PC-9 (cell line): ENCODE data around the gene CPED1. TPM values are rescaled to one million over a fixed set of nuclear protein-coding genes. Genes with fewer than 3 reads are reported as not detected.

Experiments used
- BruUV-seq: library from RNA; stranded (reverse); fragments of 400-500 nt; replicated peaks from 2 replicates; lab custom pipeline; 2021; lab: Mats Ljungman, UMichigan
- CTCF ChIA-PET: fragments of 300-600 bp; sonication (Branson Sonifier 250); formaldehyde crosslinking; loops from one replicate; lab custom pipeline; 2022; ENCODE audit warnings: antibody characterized with exemption; lab: Charles Lee
- POLR2A ChIA-PET: fragments of 300-600 bp; sonication (Branson Sonifier 250); formaldehyde crosslinking; loops from one replicate; lab custom pipeline; 2022; ENCODE audit warnings: antibody characterized with exemption; ENCODE audit not compliant: unreplicated experiment; lab: Charles Lee
- DNase-seq, 2 experiments: peaks; one replicate each; pipeline versions ENCODE4 v3.0.0 to v3.0.0-alpha.2; 2015 to 2022; ENCODE audit warnings: mixed read lengths in 1 of 2
- H2AFZ ChIP-seq: fragments of 200-600 bp; sonication (generic); 2 replicates; pipeline ENCODE4 v1.8.1; 2017; ENCODE audit warnings: antibody characterized with exemption
- H3F3A ChIP-seq: fragments of 200-600 bp; sonication (generic); 2 replicates; pipeline ENCODE4 v1.8.1; 2017; ENCODE audit warnings: antibody characterized with exemption, mild to moderate bottlenecking, low read depth; ENCODE audit not compliant: insufficient read depth
- H3K27ac ChIP-seq: fragments of 200-600 bp; sonication (generic); 2 replicates; pipeline ENCODE4 v1.6.1; 2016; ENCODE audit warnings: mixed run types
- H3K27me3 ChIP-seq: fragments of 200-600 bp; sonication (generic); 2 replicates; pipeline ENCODE4 v1.6.1; 2016; ENCODE audit warnings: low read depth, mixed run types; ENCODE audit not compliant: insufficient read depth
- H3K36me3 ChIP-seq: fragments of 200-600 bp; sonication (generic); 2 replicates; pipeline ENCODE4 v1.6.1; 2016; ENCODE audit warnings: low read depth, mixed run types
- H3K4me1 ChIP-seq: fragments of 200-600 bp; sonication (generic); replicated peaks from 2 replicates; pipeline ENCODE4 v1.6.1; 2016; ENCODE audit warnings: mixed run types; ENCODE audit not compliant: insufficient read depth
- H3K4me2 ChIP-seq: fragments of 200-600 bp; sonication (generic); 2 replicates; pipeline ENCODE4 v1.6.1; 2017; ENCODE audit warnings: mixed run types
- H3K4me3 ChIP-seq: fragments of 200-600 bp; sonication (generic); 2 replicates; pipeline ENCODE4 v1.6.1; 2016; ENCODE audit warnings: mixed run types
- H3K79me2 ChIP-seq: fragments of 200-600 bp; sonication (generic); 2 replicates; pipeline ENCODE4 v1.6.1; 2017; ENCODE audit warnings: low read depth, mixed run types
- H3K9me2 ChIP-seq: fragments of 200-600 bp; sonication (generic); 2 replicates; pipeline ENCODE4 v1.8.1; 2017; ENCODE audit warnings: mild to moderate bottlenecking; ENCODE audit not compliant: insufficient read depth
- H3K9me3 ChIP-seq: fragments of 200-600 bp; sonication (generic); 2 replicates; pipeline ENCODE4 v1.8.1; 2016; ENCODE audit warnings: low read depth; ENCODE audit not compliant: insufficient read depth
- H4K20me1 ChIP-seq: fragments of 200-600 bp; sonication (generic); 2 replicates; pipeline ENCODE4 v1.8.1; 2017; ENCODE audit not compliant: insufficient read depth
- CTCF ChIP-seq: fragments of 200-600 bp; sonication (generic); conservative IDR thresholded peaks from 2 replicates; pipeline ENCODE4 v1.6.1; 2017; ENCODE audit warnings: mixed run types, antibody characterized with exemption, mild to moderate bottlenecking, moderate library complexity
- EZH2 ChIP-seq: fragments of 200-600 bp; sonication (generic); IDR thresholded peaks from 2 replicates; pipeline ENCODE4 v1.8.0; 2017; ENCODE audit warnings: antibody characterized with exemption, low read depth
- intact Hi-C: fragments of 100-400 bp; cut with micrococcal nuclease; formaldehyde crosslinking; loops from one replicate; pipeline ENCODE4 v1.10.0; 2022; ENCODE audit not compliant: unreplicated experiment
- total RNA-seq: library from RNA; stranded (reverse); gene quantifications from 2 replicates; pipeline ENCODE4 v1.2.3, GENCODE V29; 2021

Gene CPED1
- total RNA-seq, 1 experiment from 2014 or later: 2.4 TPM

- H3K27ac ChIP-seq: peak overlapping the region; percentile 83
- no peaks in the 10 kb centered on the region for H4K20me1 ChIP-seq
- H3K4me2 ChIP-seq: peak overlapping the region; percentile 67
- peak overlapping the region; percentile 30; the same call in 1 of the 2 replicates for H2AFZ ChIP-seq
- H3K9me3 ChIP-seq: no peaks in the 10 kb centered on the region; the same call in 1 of the 2 replicates
- H3K79me2 ChIP-seq: no peaks in the 10 kb centered on the region
- H3K4me1 ChIP-seq: peaks cover 24% of the 10 kb centered on the region
- no peaks in the 10 kb centered on the region for H3K36me3 ChIP-seq
- ChIA-PET CTCF (interaction anchor here (1.4 to 2.0 kb wide), 2 partner anchors 20 to 115 kb away, joined by 7 to 10 read pairs; partner anchors contain the start of gene CPED1), POLR2A (interaction anchor here (0.6 to 0.7 kb wide), 3 partner anchors 21 to 112 kb away, joined by 5 to 7 read pairs (median 6); no protein-coding TSS in a partner anchor)
- BruUV-seq: no TSS peak
- no peaks in the 10 kb centered on the region for H3K27me3 ChIP-seq
- no peaks in the 10 kb centered on the region for H3K9me2 ChIP-seq
- intact Hi-C loops: loop anchor here (1.0 to 10.0 kb wide), 4 partner anchors 116 to 1168 kb away; partner anchors contain the start of gene TSPAN12
- no peak for DNase-seq
- peaks cover 5% of the 10 kb centered on the region; the same call in 1 of the 2 replicates for H3F3A ChIP-seq
- no peak for TF ChIP-seq EZH2
- TF ChIP-seq CTCF: no peak
- peak overlapping the region; percentile 31; the same call in 1 of the 2 replicates for H3K4me3 ChIP-seq
These were observed 114.6 kb downstream of the CPED1 start for GRCh38 chr7:121103086-121103485.

- TF ChIP-seq EZH2 (no peak), CTCF (no peak)
- Histone ChIP-seq H3K79me2 (no peaks in the 10 kb centered on the region), H3K4me1 (peaks cover 24% of the 10 kb centered on the region), H3K27ac (peak overlapping the region; percentile 83), H3K9me3 (no peaks in the 10 kb centered on the region; the same call in 1 of the 2 replicates), H3K4me2 (peak overlapping the region; percentile 67), H4K20me1 (no peaks in the 10 kb centered on the region), H3K36me3 (no peaks in the 10 kb centered on the region), H2AFZ (peak overlapping the region; percentile 30; the same call in 1 of the 2 replicates), H3K27me3 (no peaks in the 10 kb centered on the region), H3K4me3 (peak overlapping the region; percentile 31; the same call in 1 of the 2 replicates), H3F3A (peaks cover 5% of the 10 kb centered on the region; the same call in 1 of the 2 replicates), H3K9me2 (no peaks in the 10 kb centered on the region)
- no TSS peak for BruUV-seq
- ChIA-PET POLR2A (interaction anchor here (0.7 kb wide), 1 partner anchor 113 kb away, joined by 6 read pairs; no protein-coding TSS in a partner anchor), CTCF (interaction anchor here (1.4 to 2.0 kb wide), 2 partner anchors 21 to 116 kb away, joined by 7 to 10 read pairs; partner anchors contain the start of gene CPED1)
- intact Hi-C loops: loop anchor here (1.0 to 10.0 kb wide), 4 partner anchors 116 to 1169 kb away; partner anchors contain the start of gene TSPAN12
- no peak for DNase-seq
These were observed 115.1 kb downstream of the CPED1 start for GRCh38 chr7:121103579-121103978.

- Histone ChIP-seq H4K20me1 (no peaks in the 10 kb centered on the region), H3K9me3 (no peaks in the 10 kb centered on the region; the same call in 1 of the 2 replicates), H3K4me1 (peaks cover 24% of the 10 kb centered on the region), H3K27me3 (no peaks in the 10 kb centered on the region), H2AFZ (no peak overlapping the region), H3F3A (peaks cover 5% of the 10 kb centered on the region; the same call in 1 of the 2 replicates), H3K9me2 (no peaks in the 10 kb centered on the region), H3K27ac (no peak overlapping the region), H3K36me3 (no peaks in the 10 kb centered on the region), H3K4me2 (no peak overlapping the region), H3K4me3 (no peak overlapping the region), H3K79me2 (no peaks in the 10 kb centered on the region)
- TF ChIP-seq EZH2 (no peak), CTCF (no peak)
- ChIA-PET POLR2A (no interaction called here), CTCF (interaction anchor here (0.6 kb wide), 1 partner anchor 51 kb away, joined by 5 read pairs; no protein-coding TSS in a partner anchor)
- DNase-seq: no peak
- intact Hi-C loops: loop anchor here (5.0 to 10.0 kb wide), 4 partner anchors 298 to 1170 kb away; no protein-coding TSS in a partner anchor
- no TSS peak for BruUV-seq
These were observed 116.8 kb downstream of the CPED1 start for GRCh38 chr7:121105262-121105661.
